Measurements from ENCODE around the gene SPOCK2.

SPOCK2 gene

GRCh38 chr10:72107325-72108003 is 19.1 kb upstream of the SPOCK2 start:
- Histone ChIP-seq H3K27ac (ENCODE audit: low read depth, low read length) (peak overlapping the region; percentile 19; the same call in 1 of the 2 replicates), H3K4me1 (ENCODE audit: control insufficient read depth, insufficient read depth, low read length) (no peaks in the 10 kb centered on the region), H3K36me3 (ENCODE audit: control insufficient read depth, insufficient read depth, low read length) (peaks cover under 1% of the 10 kb centered on the region), H3K4me3 (ENCODE audit: low read depth, low read length) (no peak overlapping the region), H3K27me3 (ENCODE audit: control insufficient read depth, insufficient read depth, low read length) (no peaks in the 10 kb centered on the region), H3K9ac (ENCODE audit: low read length) (no peak overlapping the region), H3K9me3 (ENCODE audit: control insufficient read depth, insufficient read depth, low read depth, low read length) (no peaks in the 10 kb centered on the region)

- no peaks in the 10 kb centered on the region for H3K4me1 ChIP-seq (ENCODE audit: control insufficient read depth, insufficient read depth, low read length)
- H3K27me3 ChIP-seq (ENCODE audit: control insufficient read depth, insufficient read depth, low read length), result no peaks in the 10 kb centered on the region
- peaks cover 4% of the 10 kb centered on the region for H3K36me3 ChIP-seq (ENCODE audit: control insufficient read depth, insufficient read depth, low read length)
- H3K9me3 ChIP-seq (ENCODE audit: control insufficient read depth, insufficient read depth, low read depth, low read length), result no peaks in the 10 kb centered on the region
- H3K9ac ChIP-seq (ENCODE audit: low read length), result no peak overlapping the region
- H3K27ac ChIP-seq (ENCODE audit: low read depth, low read length), result no peak overlapping the region
- no peak overlapping the region for H3K4me3 ChIP-seq (ENCODE audit: low read depth, low read length)
Observed at GRCh38 chr10:72106896-72107295, 18.5 kb upstream of the SPOCK2 start.

GRCh38 chr10:72106154-72106849 is 18.0 kb upstream of the SPOCK2 start:
- H3K4me1 ChIP-seq (ENCODE audit: control insufficient read depth, insufficient read depth, low read length), result no peaks in the 10 kb centered on the region
- H3K27ac ChIP-seq (ENCODE audit: low read depth, low read length), result no peak overlapping the region

DNA sequence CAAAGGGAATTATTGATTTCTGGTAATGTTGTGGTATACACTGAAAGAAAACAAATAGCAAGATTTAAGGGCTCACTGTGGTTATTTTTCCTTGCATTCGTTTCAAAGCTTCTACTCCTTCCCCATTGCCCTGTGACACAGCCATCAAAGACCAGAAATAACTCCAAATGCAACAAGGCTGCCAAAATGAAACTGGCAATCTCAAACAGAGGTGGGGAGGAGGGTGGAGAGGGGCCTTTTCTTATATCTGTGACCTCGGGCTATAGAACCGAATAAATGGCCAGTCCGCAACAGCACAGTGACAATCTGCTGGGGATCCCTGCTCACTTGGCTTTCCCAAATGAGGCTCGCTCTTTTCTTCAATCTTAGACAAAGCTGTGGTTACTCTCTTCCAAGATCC is 17.4 kb upstream of the SPOCK2 start:
- Histone ChIP-seq H3K4me3 (ENCODE audit: low read depth, low read length) (no peak overlapping the region), H3K36me3 (ENCODE audit: control insufficient read depth, insufficient read depth, low read length) (peaks cover 6% of the 10 kb centered on the region), H3K27me3 (ENCODE audit: control insufficient read depth, insufficient read depth, low read length) (no peaks in the 10 kb centered on the region), H3K9ac (ENCODE audit: low read length) (no peak overlapping the region), H3K4me1 (ENCODE audit: control insufficient read depth, insufficient read depth, low read length) (no peaks in the 10 kb centered on the region), H3K9me3 (ENCODE audit: control insufficient read depth, insufficient read depth, low read depth, low read length) (no peaks in the 10 kb centered on the region), H3K27ac (ENCODE audit: low read depth, low read length) (no peak overlapping the region)

More at GRCh38 chr10:72106154-72106849, 18.0 kb upstream of the SPOCK2 start:
- no peak overlapping the region for H3K9ac ChIP-seq (ENCODE audit: low read length)
- H3K9me3 ChIP-seq (ENCODE audit: control insufficient read depth, insufficient read depth, low read depth, low read length), result no peaks in the 10 kb centered on the region
- no peak overlapping the region for H3K4me3 ChIP-seq (ENCODE audit: low read depth, low read length)
- no peaks in the 10 kb centered on the region for H3K27me3 ChIP-seq (ENCODE audit: control insufficient read depth, insufficient read depth, low read length)
- H3K36me3 ChIP-seq (ENCODE audit: control insufficient read depth, insufficient read depth, low read length), result peaks cover 4% of the 10 kb centered on the region

GRCh38 chr10:72105098-72105475 is 16.7 kb upstream of the SPOCK2 start:
- H3K9me3 ChIP-seq (ENCODE audit: control insufficient read depth, insufficient read depth, low read depth, low read length), result no peaks in the 10 kb centered on the region
- H3K4me1 ChIP-seq (ENCODE audit: control insufficient read depth, insufficient read depth, low read length), result no peaks in the 10 kb centered on the region
- no peaks in the 10 kb centered on the region for H3K27me3 ChIP-seq (ENCODE audit: control insufficient read depth, insufficient read depth, low read length)
- H3K9ac ChIP-seq (ENCODE audit: low read length), result no peak overlapping the region
- H3K36me3 ChIP-seq (ENCODE audit: control insufficient read depth, insufficient read depth, low read length), result peaks cover 6% of the 10 kb centered on the region
- H3K4me3 ChIP-seq (ENCODE audit: low read depth, low read length), result no peak overlapping the region
- H3K27ac ChIP-seq (ENCODE audit: low read depth, low read length), result no peak overlapping the region

GRCh38 chr10:72104472-72105097 is 16.2 kb upstream of the SPOCK2 start:
- Histone ChIP-seq H3K9me3 (ENCODE audit: control insufficient read depth, insufficient read depth, low read depth, low read length) (no peaks in the 10 kb centered on the region), H3K4me3 (ENCODE audit: low read depth, low read length) (no peak overlapping the region), H3K27ac (ENCODE audit: low read depth, low read length) (no peak overlapping the region), H3K4me1 (ENCODE audit: control insufficient read depth, insufficient read depth, low read length) (no peaks in the 10 kb centered on the region), H3K9ac (ENCODE audit: low read length) (no peak overlapping the region), H3K27me3 (ENCODE audit: control insufficient read depth, insufficient read depth, low read length) (no peaks in the 10 kb centered on the region), H3K36me3 (ENCODE audit: control insufficient read depth, insufficient read depth, low read length) (peaks cover 6% of the 10 kb centered on the region)

GRCh38 chr10:72099600-72099921 is 11.2 kb upstream of the SPOCK2 start:
- Histone ChIP-seq H3K4me1 (ENCODE audit: control insufficient read depth, insufficient read depth, low read length) (no peaks in the 10 kb centered on the region; the same call in 1 of the 2 replicates), H3K27me3 (ENCODE audit: control insufficient read depth, insufficient read depth, low read length) (no peaks in the 10 kb centered on the region), H3K36me3 (ENCODE audit: control insufficient read depth, insufficient read depth, low read length) (peaks cover 19% of the 10 kb centered on the region), H3K9ac (ENCODE audit: low read length) (no peak overlapping the region), H3K4me3 (ENCODE audit: low read depth, low read length) (no peak overlapping the region), H3K27ac (ENCODE audit: low read depth, low read length) (no peak overlapping the region), H3K9me3 (ENCODE audit: control insufficient read depth, insufficient read depth, low read depth, low read length) (no peaks in the 10 kb centered on the region)

- no peak overlapping the region for H3K9ac ChIP-seq (ENCODE audit: low read length)
- no peaks in the 10 kb centered on the region for H3K9me3 ChIP-seq (ENCODE audit: control insufficient read depth, insufficient read depth, low read depth, low read length)
- no peak overlapping the region for H3K4me3 ChIP-seq (ENCODE audit: low read depth, low read length)
- H3K27ac ChIP-seq (ENCODE audit: low read depth, low read length), result no peak overlapping the region
- no peaks in the 10 kb centered on the region; the same call in 1 of the 2 replicates for H3K4me1 ChIP-seq (ENCODE audit: control insufficient read depth, insufficient read depth, low read length)
- H3K36me3 ChIP-seq (ENCODE audit: control insufficient read depth, insufficient read depth, low read length), result peaks cover 19% of the 10 kb centered on the region
- H3K27me3 ChIP-seq (ENCODE audit: control insufficient read depth, insufficient read depth, low read length), result no peaks in the 10 kb centered on the region
Observed at GRCh38 chr10:72098836-72099599, 10.7 kb upstream of the SPOCK2 start.

DNA sequence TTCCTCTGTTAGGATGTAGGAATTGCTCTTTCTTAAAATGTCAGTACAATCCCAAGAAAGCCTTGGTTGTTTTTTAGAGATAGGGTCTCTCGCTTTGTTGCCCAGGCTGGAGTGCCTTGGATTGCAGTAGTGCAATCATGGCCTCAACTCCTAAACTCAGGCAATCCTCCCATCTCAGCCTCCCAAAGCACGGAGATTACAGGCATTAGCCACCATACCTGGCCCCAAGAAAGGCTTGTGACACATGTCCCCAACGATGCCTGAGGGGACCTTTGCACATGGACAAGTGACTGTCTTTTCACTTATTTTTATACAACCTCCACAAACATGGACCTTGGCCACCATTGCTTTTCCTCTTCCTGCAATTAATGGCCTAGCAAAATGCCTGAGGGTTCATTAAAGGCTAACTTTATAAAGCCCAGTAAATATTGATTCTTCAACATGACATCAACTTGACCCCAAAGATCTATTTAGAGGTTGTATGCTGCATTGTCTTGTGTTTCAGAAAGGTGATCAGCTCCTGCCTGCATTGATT is 10.0 kb upstream of the SPOCK2 start:
- no peak overlapping the region for H3K9ac ChIP-seq (ENCODE audit: low read length)

DNA sequence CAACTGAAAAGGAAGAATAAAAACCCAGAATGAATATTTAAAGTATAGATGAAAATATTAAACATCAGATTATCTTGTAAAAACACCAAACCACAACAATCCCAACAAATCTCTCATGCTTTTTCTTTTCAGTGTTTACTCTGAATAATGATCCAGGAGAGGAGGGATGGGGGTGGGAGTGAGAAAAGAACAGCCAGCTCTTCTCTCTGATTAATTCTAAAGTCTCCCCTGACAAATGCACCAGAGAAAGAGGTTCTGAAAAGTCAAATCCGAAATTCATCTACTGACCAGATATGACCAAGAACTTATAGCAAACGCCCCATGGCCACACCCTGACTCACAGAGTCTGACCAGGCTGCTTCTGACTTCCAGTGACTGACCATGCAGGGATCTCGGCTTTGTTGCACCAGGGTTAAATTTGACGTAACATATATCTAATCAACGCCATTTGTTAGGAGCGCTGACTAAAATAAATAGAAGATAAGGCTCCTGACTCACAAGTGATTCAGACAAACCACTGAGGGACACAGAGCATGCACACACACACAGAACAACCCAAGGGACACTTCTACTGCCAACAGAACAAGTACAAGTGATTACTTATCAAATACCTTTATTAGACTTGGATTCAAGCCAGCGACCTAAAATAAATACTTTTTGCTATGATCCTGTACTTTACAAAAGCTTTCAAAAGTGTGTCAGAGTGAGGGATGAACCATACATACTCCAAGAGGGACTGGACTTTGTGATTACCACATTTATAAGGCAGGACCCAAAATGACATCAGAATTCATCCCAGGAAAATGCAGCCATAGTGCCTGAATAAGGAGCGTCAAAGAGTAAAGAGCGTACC is 9.3 kb upstream of the SPOCK2 start:
- no peak overlapping the region for H3K4me3 ChIP-seq (ENCODE audit: low read depth, low read length)
- no peaks in the 10 kb centered on the region; the same call in 1 of the 2 replicates for H3K4me1 ChIP-seq (ENCODE audit: control insufficient read depth, insufficient read depth, low read length)
- H3K9me3 ChIP-seq (ENCODE audit: control insufficient read depth, insufficient read depth, low read depth, low read length), result no peaks in the 10 kb centered on the region
- H3K36me3 ChIP-seq (ENCODE audit: control insufficient read depth, insufficient read depth, low read length), result peaks cover 19% of the 10 kb centered on the region
- H3K27ac ChIP-seq (ENCODE audit: low read depth, low read length), result no peak overlapping the region
- no peak overlapping the region for H3K9ac ChIP-seq (ENCODE audit: low read length)
- no peaks in the 10 kb centered on the region for H3K27me3 ChIP-seq (ENCODE audit: control insufficient read depth, insufficient read depth, low read length)

More for the DNA sequence above, 10.0 kb upstream of the SPOCK2 start:
- no peaks in the 10 kb centered on the region for H3K9me3 ChIP-seq (ENCODE audit: control insufficient read depth, insufficient read depth, low read depth, low read length)
- peaks cover 19% of the 10 kb centered on the region for H3K36me3 ChIP-seq (ENCODE audit: control insufficient read depth, insufficient read depth, low read length)
- no peak overlapping the region for H3K4me3 ChIP-seq (ENCODE audit: low read depth, low read length)
- H3K4me1 ChIP-seq (ENCODE audit: control insufficient read depth, insufficient read depth, low read length), result no peaks in the 10 kb centered on the region; the same call in 1 of the 2 replicates
- H3K27me3 ChIP-seq (ENCODE audit: control insufficient read depth, insufficient read depth, low read length), result no peaks in the 10 kb centered on the region
- no peak overlapping the region for H3K27ac ChIP-seq (ENCODE audit: low read depth, low read length)

Data from HUES6 (cell line).